HL-60 (cell line): ENCODE results near the gene EEF1B2.

ENCODE experiments used
- DNase-seq, 2 experiments: peaks; one replicate each; pipeline ENCODE4 v3.0.0-alpha.2; 2010 to 2020; ENCODE audit warnings: low read depth in 1 of 2, low spot score in 1 of 2
- H3K27ac ChIP-seq: fragments of 250-450 bp; sonication (Bioruptor Pico); replicated peaks from 2 replicates; pipeline ENCODE4 v1.5.1; 2020; ENCODE audit warnings: mild to moderate bottlenecking, moderate library complexity
- H3K27me3 ChIP-seq: fragments of 250-450 bp; sonication (Bioruptor Pico); 2 replicates; pipeline ENCODE4 v1.5.1; 2021; ENCODE audit warnings: mild to moderate bottlenecking, moderate library complexity; ENCODE audit not compliant: insufficient read depth, poor library complexity, severe bottlenecking
- H3K4me3 ChIP-seq: replicated peaks from 2 replicates; pipeline ENCODE4 v1.5.1; 2011; ENCODE audit warnings: mild to moderate bottlenecking, control low read depth, low read length; ENCODE audit not compliant: insufficient read depth
- CTCF ChIP-seq: IDR thresholded peaks from one replicate; pipeline ENCODE4 v1.5.1; 2011; ENCODE audit warnings: low read length, control low read depth, inconsistent platforms; ENCODE audit not compliant: insufficient read depth
- GABPA ChIP-seq: IDR thresholded peaks from 2 replicates; pipeline ENCODE4 v1.6.1; 2012; ENCODE audit warnings: low read depth
- POLR2AphosphoS5 ChIP-seq: IDR thresholded peaks from 2 replicates; pipeline ENCODE4 v1.6.1; 2012; ENCODE audit warnings: low read depth
- SPI1 ChIP-seq: IDR thresholded peaks from 2 replicates; pipeline ENCODE4 v1.6.1; 2012; ENCODE audit warnings: low read depth, mild to moderate bottlenecking, borderline replicate concordance
- long read RNA-seq: library from polyadenylated mRNA; unstranded; transcript quantifications from one replicate; pipeline ENCODE4 v2.0.0, GENCODE V29; 2020
- TF ChIP-seq, protein P1 (sequence below): IDR thresholded peaks from 2 replicates; pipeline ENCODE4 v1.6.1; 2012; ENCODE audit warnings: low read depth; ENCODE audit not compliant: insufficient replicate concordance

The EEF1B2 gene
- long read RNA-seq, transcript EEF1B2-201 (7 exons, 844 nt) = minor isoform, 22 of 1,558 reads
- long read RNA-seq, transcript EEF1B2-209 (2 exons, 1,025 nt) = minor isoform, 6 of 1,558 reads
- long read RNA-seq, transcript EEF1B2-203 (6 exons, 1,098 nt) = major isoform, 1,470 of 1,558 reads
- long read RNA-seq, transcript EEF1B2-202 (7 exons, 880 nt) = minor isoform, 5 of 1,558 reads
- long read RNA-seq, partial matches to known transcripts = 26 of 1,558 reads
- long read RNA-seq, other reads (novel, unspliced or antisense) = 29 of 1,558 reads

- TF ChIP-seq POLR2AphosphoS5 (peak; percentile 80), SPI1 (peak; percentile 46; the same call in 1 of the 2 replicates), GABPA (peak; percentile 90), CTCF (no peak)
- TF ChIP-seq, protein P1, sequence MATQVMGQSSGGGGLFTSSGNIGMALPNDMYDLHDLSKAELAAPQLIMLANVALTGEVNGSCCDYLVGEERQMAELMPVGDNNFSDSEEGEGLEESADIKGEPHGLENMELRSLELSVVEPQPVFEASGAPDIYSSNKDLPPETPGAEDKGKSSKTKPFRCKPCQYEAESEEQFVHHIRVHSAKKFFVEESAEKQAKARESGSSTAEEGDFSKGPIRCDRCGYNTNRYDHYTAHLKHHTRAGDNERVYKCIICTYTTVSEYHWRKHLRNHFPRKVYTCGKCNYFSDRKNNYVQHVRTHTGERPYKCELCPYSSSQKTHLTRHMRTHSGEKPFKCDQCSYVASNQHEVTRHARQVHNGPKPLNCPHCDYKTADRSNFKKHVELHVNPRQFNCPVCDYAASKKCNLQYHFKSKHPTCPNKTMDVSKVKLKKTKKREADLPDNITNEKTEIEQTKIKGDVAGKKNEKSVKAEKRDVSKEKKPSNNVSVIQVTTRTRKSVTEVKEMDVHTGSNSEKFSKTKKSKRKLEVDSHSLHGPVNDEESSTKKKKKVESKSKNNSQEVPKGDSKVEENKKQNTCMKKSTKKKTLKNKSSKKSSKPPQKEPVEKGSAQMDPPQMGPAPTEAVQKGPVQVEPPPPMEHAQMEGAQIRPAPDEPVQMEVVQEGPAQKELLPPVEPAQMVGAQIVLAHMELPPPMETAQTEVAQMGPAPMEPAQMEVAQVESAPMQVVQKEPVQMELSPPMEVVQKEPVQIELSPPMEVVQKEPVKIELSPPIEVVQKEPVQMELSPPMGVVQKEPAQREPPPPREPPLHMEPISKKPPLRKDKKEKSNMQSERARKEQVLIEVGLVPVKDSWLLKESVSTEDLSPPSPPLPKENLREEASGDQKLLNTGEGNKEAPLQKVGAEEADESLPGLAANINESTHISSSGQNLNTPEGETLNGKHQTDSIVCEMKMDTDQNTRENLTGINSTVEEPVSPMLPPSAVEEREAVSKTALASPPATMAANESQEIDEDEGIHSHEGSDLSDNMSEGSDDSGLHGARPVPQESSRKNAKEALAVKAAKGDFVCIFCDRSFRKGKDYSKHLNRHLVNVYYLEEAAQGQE = peak; percentile 49
- H3K27me3 ChIP-seq = no peaks in the 10 kb centered on the region
Observed at GRCh38 chr2:206159346-206160124, at the start of gene EEF1B2, which contains the start of gene NDUFS1. Gene EEF1B2 (plus strand): TSS chr2:206159895. CDS start chr2:206159980, 85 bp downstream. Gene NDUFS1 (minus strand): TSS chr2:206159444. CDS start chr2:206153678, 5,766 bp downstream.

GRCh38 chr2:206112108-206112507 lies 47.6 kb upstream of the EEF1B2 start:
- TF ChIP-seq SPI1 (no peak), CTCF (no peak), GABPA (no peak), POLR2AphosphoS5 (no peak)
- TF ChIP-seq, protein P1 = no peak
- Histone ChIP-seq H3K4me3 (no peak overlapping the region), H3K27ac (no peak overlapping the region), H3K27me3 (no peaks in the 10 kb centered on the region)
- no peak for DNase-seq

More at GRCh38 chr2:206159346-206160124, at the start of gene EEF1B2, which contains the start of gene NDUFS1:
- Histone ChIP-seq H3K4me3 (peak within 1 kb of the TSS; percentile 74), H3K27ac (peak within 1 kb of the TSS; percentile 93)
- peak; percentile 91 to 99 for DNase-seq

GRCh38 chr2:206112846-206113547 lies 46.7 kb upstream of the EEF1B2 start:
- Histone ChIP-seq H3K27me3 (no peaks in the 10 kb centered on the region), H3K4me3 (no peak overlapping the region), H3K27ac (no peak overlapping the region)
- DNase-seq = no peak
- TF ChIP-seq GABPA (no peak), CTCF (no peak), POLR2AphosphoS5 (no peak), SPI1 (no peak)
- TF ChIP-seq, protein P1 = no peak
